NCI-H2196 (cell line): ENCODE data around the gene ZRANB3.
"Not testable (repeated sequence)": the region's sequence is repeated elsewhere in the genome, so short reads cannot be mapped to it uniquely, and the experiment has no call there.

Experiments used
- DNase-seq: peaks from one replicate; lab custom pipeline; 2025; ENCODE audit not compliant: unreplicated experiment; lab: John Stamatoyannopoulos, UW

Gene ZRANB3

DNA sequence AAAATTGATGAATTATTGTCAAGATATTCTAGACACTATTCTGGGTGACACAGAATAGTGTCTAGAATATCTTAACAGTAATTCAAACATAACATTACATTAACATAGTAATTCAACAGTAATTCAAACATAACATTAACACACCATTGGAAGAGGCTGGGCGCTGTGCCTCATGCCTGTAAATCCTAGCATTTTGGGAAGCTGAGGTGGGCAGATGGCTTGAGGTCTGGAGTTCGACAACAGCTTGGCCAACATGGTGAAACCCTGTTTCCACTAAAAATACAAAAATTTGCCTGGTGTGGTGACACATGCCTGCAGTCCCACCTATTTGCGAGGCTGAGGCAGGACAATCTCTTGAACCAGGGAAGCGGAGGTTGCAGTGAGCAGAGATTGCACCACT is 195.8 kb downstream of the ZRANB3 start:
- no peak for DNase-seq

DNA sequence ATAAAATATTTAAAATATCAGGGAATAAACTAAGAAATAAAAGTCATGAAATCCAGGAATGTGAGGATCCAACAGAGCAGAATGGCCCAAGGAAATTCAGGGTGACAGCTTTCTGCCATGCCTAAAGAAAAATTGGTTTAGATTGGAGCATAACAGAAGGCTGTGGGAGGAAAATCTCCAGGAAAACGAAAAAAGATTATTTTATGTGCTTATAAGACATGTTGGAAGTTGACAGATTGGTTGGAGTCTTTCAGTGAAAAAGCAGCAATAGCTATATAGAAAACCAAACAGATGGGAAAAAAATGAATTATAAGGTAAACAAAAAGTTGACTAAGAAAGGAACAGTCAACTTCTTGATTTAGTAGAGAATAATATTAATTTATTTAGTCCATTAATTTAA is 203.9 kb downstream of the ZRANB3 start:
- DNase-seq: no peak

DNA sequence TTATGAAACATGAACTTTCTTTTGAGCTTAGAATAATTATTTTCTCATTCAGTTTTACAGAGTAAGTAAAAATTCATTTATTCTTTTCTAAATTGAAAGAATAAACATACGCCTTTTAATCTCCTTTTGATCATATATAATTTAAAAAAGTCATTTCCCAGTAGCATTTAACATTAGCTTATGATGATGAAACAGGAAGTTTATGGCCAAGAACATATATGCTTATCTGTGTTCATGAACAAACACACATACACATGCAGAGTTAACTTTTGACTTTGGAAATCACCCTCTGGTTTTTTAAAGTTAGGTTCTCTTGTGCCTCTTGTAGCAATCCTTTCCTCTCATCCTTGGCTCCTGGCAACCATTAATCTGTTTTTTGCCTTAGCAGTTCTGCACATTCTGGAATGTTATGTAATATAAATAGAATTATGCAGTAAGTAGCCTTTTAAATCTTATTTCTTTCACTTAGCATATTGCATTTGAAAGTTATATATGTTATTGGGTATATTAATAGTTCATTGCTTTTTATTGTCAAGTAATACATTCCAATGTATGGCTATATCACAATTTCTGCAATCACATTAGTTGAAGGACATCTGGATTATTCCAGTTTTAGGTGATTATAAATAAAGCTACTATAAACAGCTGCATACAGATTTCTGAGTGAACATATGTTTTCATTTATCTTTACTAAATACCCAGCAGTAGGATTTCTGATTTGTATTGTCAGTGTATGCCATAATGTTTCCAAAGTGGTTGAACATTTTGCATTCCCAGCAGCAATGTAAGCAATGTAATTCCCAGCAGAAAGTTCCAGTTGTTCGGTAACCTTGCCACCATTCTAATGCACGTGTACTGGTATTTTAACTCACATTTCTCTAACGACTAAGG is 210.3 kb downstream of the ZRANB3 start:
- no peak for DNase-seq

DNA sequence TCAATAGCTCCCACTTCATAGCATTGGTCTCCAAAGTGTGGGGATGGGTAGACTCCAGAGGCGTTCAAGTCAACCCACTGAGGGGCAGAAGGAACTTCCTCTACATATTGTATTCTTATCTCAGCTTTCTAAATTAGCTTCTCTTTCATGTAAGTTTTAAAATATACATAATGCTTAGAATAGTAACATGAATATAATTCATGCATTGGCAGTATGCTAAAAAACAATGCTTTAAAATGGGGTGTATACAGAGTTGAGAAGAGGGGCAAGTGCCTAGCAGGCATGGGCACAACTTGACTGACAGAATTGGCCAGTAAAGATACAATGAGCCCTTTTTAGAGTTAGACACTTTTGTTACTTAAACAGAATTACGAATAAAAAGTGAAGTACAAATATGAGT is 212.2 kb downstream of the ZRANB3 start:
- DNase-seq: no peak

DNA sequence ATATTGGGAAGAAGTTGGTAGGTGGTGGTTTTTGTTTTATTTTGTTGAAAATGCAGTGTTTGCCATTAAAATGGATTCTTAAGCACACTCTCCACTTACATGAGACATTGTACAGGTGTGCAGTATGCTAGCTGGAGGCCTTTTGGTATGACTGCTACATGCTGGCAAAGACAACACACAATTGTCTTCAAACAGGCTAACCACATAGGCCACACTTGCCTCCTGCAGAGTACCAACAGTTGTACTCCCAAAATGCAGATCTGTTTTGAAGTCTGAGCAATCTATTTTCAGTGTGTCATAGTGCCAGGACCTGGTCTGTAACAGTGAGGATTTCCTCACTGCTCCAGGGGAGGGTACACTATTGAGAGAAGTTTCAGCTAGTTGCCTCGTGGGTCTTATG is 213.6 kb downstream of the ZRANB3 start:
- no peak for DNase-seq

DNA sequence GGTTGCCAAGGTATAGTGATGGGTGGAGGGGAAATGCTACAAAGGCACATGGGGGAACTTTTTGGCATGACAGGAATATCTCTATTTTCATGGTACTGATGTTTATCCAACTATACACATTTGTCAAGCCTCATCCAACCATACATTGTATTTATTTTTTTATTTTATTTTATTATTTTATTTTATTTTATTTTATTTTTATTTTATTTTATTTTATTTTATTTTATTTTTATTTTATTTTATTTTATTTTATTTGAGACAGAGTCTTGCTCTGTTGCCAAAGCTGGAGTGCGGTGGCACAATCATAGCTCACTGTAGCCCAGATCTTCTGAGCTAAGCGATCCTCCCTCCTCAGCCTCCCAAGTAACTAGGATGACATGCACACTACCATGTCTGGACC is 219.1 kb downstream of the ZRANB3 start:
- DNase-seq: no peak

DNA sequence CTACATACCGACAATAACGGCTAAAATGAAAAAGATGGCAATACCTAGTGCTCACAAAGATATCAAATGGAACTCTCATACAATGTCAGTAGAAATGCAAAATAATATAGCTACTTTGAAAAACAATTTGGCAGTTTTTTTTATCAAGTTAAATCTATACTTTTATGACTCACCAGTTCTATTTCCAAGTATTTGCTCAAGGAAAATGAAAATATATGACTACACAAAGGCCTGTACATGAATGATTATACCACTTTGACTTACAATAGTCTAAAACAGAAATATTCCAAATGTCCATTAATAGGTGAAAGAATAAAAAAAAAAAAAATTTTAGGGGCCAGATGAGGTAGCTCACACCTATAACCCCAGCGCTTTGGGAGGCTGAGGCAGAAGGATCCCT is 219.8 kb downstream of the ZRANB3 start:
- no peak for DNase-seq

DNA sequence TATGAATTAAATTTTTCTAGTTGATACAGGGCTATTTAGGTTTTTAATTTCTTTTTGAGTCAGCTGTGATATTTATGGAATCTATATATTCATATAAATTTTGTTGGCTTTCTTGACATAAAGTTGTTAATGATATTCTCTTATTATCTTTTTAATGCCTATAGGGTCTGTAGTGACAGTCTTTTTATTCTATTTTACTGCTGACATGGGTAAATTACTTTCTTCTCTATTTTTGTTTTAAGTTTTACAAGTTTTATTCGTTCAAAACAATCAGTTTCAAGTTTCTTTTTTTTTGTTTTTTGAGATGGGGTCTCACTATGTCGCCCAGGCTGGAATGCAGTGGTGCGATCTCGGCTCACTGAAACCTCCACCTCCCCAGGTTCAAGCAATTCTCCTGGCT is 226.3 kb downstream of the ZRANB3 start:
- no peak for DNase-seq

DNA sequence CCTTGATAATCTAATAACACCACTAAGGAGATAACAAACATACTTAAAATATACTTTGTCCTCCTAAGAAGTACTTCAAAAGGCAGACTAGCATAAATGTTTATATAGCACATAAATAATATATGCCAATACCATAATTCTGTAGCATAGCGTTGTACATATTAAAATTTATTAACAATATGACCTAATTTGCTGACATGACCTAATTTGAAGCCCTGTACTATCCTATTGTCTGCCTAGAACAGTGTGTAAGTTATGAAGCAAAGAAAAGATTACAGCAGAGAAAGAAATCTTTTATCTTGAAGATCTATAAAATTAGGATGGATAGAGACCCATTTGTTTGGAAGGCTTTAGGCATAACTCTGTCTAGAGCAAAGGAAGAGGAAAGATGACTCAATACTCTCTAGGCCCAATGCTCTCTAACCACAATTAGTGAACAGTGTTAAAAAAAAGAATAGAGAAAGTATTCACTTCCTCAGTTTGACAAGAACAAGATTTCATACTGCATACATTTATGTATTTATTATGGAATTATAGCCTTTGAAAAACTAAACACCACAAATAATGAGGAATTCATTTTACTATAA is 231.3 kb downstream of the ZRANB3 start:
- no peak for DNase-seq

DNA sequence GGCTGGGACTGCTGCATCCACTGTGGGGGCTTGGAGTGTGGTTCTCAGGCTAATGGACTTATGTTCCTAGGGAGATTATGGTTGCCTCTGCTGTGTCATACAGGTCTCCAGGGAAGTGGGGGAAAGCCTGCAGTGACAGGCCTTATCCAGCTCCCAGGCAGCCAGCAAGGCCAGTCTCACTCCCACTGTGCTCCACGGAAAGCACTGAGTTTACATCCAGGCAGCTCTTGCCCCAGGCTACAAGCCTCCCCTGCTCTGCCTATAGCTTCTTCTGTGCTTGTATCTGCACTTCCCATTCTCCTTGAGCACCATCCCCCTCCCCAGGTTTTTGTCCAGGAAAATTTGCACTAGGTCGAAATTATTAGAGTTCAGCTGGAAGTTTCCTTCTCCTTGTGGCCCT is 231.9 kb downstream of the ZRANB3 start:
- no peak for DNase-seq

DNA sequence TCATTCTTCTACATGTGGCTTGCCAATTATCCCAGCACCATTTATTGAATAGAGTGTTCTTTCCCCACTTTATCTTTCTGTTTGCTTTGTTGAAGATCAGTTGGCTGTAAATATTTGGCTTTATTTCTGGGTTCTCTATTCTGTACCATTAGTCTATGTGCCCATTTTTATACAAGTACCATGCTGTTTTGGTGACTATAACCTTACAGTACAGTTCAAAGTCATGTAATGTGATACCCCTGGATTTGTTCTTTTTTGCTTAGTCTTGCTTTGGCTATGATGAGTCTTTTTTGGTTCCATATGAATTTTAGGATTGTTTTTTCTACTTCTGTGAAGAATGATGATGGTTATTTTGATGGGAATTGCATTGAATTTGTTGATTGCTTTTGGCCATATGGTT is 243.9 kb downstream of the ZRANB3 start:
- DNase-seq: not testable (repeated sequence)

DNA sequence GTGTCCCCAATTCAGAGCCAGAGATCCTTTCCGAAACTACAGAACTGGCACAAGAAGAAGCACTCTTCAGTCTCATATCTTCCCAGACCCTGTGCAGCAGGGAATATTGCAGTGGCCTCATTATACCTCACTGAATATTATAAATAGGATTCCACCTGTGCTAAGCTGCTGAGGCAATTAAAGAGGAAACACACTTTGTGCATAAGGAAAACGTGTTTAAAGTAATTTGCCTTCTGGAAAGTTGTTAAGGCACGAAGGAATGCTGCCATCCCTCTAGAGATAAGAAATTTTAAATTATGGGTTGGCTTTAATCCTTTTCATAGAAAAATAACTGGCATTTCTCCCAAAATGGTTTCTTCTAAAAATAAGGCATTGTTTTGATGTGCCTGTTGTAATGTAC is 245.6 kb downstream of the ZRANB3 start:
- DNase-seq: no peak

DNA sequence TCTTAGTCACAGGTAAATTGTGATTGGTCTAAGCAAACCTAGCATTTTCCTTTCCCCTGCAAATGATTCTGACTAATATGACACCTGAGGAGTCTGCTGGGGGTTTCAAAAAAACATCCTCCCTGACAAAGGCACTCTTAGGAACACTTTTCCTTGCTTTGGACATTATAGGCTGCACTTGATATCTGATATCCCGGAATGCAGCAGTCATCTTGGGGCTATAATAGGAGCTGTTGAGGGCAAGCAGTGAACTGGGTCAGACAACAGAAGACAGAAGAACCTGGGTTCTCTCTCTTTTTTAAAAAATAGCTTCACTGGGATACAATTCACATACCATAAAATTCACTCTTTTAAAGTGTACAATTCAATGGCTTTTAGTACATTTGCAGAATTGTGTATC is 249.6 kb downstream of the ZRANB3 start:
- no peak for DNase-seq

DNA sequence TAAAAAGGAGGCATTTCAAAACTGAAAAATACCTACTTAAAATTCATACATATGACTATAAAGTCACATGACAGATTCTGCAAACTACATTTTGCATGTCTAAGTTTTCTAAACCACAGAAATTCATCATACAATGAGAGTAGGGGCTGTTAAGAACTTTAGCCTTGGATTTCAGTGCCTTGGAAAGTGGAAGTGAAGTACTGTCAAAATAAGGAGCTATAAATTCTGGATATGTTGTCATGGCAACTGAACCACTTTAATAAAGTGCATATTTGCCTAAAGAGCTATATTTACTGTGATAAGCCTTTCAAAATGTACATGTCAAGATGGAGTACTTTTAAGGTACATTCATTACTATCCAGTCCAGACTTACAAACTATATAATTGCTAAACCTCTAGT is 251.8 kb downstream of the ZRANB3 start:
- DNase-seq: no peak

DNA sequence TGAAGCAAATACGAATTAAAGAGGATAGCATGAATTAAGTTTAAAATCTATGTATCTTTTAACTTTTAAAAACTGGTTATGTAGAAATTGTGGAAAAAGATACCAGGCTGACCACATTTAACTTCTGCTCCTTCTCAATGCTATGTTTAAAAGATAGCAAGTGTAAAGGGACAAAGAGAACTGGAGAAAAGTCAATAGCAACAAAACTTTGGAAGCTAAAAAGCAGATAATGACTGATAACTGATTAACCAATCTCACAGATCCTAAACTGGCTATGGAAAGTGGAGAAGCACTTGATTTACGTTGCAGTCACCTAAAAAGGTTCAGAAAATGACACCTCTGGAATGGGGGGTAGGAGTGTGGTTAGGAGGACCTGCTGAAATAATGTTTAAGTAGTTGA is 254.5 kb downstream of the ZRANB3 start:
- no peak for DNase-seq

DNA sequence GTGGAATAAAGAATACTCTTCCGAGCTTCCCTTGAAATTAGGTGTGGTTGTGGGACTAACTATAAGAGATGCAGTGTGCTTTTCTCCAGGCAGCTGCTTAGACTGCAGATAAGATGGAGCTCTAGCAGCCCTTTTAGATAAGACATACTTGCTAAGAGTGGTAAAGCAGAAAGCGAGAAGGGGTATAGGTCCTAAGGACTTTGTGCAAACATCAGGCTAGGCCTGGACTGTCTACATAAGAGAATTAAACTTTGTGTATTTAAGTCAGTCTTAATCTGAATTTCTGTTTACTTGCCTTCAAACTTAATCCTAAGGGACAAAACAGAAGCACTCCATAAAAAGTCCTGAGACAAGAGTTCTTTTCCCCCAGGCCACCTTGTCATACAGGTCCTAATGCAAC is 260.0 kb downstream of the ZRANB3 start:
- no peak for DNase-seq

DNA sequence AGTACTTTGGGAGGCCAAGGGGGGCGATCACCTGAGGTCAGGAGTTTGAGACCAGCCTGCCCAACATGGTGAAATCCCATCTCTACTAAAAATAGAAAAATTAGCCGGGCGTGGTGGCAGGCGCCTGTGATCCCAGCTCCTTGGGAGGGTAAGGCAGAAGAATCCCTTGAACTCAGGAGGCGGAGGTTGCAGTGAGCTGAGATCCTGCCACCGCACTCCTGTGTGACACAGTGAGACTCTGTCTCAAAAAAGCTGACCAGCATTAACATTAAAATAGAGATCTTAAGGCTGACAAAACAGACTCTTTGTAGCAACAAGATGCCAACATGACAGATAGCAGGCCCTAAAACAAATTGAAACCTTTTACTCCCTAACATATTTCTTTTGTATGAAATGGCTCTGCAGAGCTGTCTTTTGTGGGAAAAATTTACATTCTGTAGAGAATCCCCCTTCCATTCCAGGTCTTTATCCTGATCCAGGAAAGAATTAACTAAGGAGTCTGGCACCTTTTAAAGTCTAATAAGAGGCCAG is 265.0 kb downstream of the ZRANB3 start:
- DNase-seq: no peak

DNA sequence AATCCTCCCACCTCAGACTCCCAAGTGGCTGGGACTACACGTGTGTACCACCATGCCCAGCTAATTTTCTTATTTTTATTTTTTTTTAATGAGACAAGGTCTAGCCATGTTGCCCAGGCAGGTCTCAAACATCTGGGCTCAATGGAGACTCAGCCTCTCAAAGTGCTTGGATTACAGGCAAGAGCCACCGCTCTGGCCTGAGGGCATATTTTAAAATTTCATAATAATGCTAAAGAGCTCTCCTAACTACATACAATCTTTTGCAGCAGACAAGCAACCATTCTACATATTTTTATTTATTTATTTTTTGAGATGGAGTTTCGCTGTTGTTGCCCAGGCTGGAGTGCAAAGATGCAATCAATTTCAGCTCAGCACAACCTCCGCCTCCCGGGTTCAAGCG is 271.9 kb downstream of the ZRANB3 start:
- DNase-seq: no peak

DNA sequence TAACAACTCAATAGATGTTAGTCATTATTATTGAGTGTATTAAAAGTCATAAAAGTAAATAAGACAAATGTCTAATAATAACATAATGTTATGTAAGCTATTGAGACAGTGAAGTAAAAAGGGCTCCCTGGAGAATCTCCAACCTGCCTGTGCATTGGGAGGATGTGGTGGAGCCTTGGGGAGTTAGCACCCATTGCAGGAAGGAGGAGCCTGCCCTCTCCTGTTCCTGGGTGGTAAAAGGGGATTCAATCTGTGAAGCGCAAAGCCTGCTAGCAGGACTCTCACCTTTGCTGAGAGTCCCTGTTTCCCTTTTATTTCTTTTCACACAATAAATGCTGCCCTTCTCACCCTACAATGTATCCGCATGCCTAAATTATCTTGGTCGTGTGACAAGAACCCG is 272.8 kb downstream of the ZRANB3 start:
- DNase-seq: no peak

DNA sequence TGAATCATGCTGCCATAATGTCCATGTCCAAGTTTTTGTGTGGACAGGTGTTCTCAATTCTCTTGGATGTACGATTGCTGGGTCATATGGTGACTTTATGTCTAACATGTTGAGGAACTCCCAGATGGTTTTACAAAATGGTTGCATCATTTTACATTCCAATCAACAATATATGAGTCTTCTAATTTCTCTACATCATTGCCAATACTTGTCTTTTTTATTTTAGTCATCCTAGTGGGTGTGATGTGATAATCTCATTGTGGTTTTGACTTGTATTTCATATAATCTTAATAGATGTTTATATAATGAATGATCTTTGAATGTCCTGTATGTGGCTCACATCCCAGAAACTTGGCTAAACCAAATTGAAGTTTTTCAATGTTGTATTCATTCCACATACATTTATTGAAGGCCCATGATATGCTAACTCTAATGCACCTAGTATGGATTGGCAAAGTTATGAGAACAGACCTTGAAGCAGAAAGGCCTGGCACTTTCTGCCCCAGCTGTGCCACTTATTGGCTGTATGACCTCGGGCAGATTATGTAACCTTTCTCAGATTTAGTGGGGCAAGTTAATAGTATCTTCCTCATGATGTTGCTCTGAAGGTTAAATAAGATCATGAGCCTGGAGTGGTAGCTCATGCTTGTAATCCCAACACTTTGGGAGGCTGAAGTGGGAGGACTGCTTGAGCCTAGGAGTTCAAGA is 273.5 kb downstream of the ZRANB3 start:
- no peak for DNase-seq

DNA sequence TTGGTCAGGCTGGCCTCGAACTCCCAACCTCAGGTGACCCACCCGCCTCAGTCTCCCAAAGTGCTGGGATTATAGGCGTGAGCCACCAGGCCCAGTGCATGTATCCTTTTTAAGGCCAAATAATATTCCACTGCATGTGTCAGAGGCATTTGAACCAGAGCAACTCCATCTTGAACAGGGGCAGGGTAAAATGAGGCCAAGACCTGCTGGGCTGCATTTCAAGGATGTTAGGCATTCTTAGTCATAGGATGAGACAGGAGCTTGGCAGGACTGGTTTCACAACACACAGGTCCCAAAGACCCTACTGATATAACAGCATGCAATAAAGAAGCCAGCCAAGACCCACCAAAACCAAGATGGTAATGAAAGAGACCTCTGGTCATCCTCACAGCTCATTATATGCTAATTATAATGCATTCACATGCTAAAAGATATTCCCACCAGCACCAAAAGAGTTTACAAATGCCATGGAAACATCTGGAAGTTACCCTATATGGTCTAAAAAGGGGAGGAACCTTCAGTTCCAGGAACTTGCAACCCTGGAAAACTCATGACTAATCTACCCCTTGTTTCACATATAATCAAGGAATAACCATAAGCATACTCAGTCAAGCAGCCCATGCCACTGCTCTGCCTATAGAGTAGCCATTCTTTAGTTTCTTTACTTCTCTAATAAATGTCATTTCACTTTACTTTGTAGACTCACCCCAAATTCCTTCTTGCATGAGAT is 274.3 kb downstream of the ZRANB3 start:
- DNase-seq: no peak
